HG03045 (cell line): ENCODE data around the gene TGM1.

ENCODE experiments used
- ATAC-seq: cut with Tn5 transposase; IDR thresholded peaks from one replicate; pipeline ENCODE4 v1.9.1; 2021; ENCODE audit warnings: mild to moderate bottlenecking, moderate library complexity; ENCODE audit not compliant: unreplicated experiment

The TGM1 gene

GRCh38 chr14:24292118-24292807, 29.3 kb upstream of the TGM1 start:
- ATAC-seq = no peak

GRCh38 chr14:24291446-24292117, 28.6 kb upstream of the TGM1 start:
- no peak for ATAC-seq

- ATAC-seq = no peak
These were observed 27.8 kb upstream of the TGM1 start for GRCh38 chr14:24290746-24291145.

- ATAC-seq = no peak
These were observed 26.8 kb upstream of the TGM1 start for GRCh38 chr14:24289649-24290280.

GRCh38 chr14:24286996-24287395, 24.0 kb upstream of the TGM1 start:
- no peak for ATAC-seq

GRCh38 chr14:24285351-24285750, 22.4 kb upstream of the TGM1 start:
- ATAC-seq = no peak

GRCh38 chr14:24284501-24285035, 21.6 kb upstream of the TGM1 start:
- ATAC-seq = no peak

GRCh38 chr14:24283796-24284460, 21.0 kb upstream of the TGM1 start:
- ATAC-seq = no peak

- ATAC-seq = no peak
These were observed 19.8 kb upstream of the TGM1 start for GRCh38 chr14:24282736-24283135.

- ATAC-seq = no peak
These were observed 18.7 kb upstream of the TGM1 start for GRCh38 chr14:24281636-24282035.

GRCh38 chr14:24280797-24281460, 18.0 kb upstream of the TGM1 start:
- no peak for ATAC-seq

- ATAC-seq = peak; percentile 41
These were observed 16.6 kb upstream of the TGM1 start for GRCh38 chr14:24279301-24280186.

GRCh38 chr14:24278424-24278823, 15.4 kb upstream of the TGM1 start:
- ATAC-seq = no peak

- ATAC-seq = no peak
These were observed 14.8 kb upstream of the TGM1 start for GRCh38 chr14:24277606-24278321.

GRCh38 chr14:24277071-24277470, 14.1 kb upstream of the TGM1 start:
- no peak for ATAC-seq

- ATAC-seq = peak; percentile 30
These were observed 11.1 kb upstream of the TGM1 start for GRCh38 chr14:24274101-24274543.

GRCh38 chr14:24273422-24273998, 10.5 kb upstream of the TGM1 start:
- ATAC-seq = no peak

GRCh38 chr14:24272467-24272866, 9.5 kb upstream of the TGM1 start:
- ATAC-seq = no peak

GRCh38 chr14:24271834-24272263, 8.9 kb upstream of the TGM1 start:
- no peak for ATAC-seq
